HepG2 (cell line): ENCODE measurements around the gene URM1. TPM values are rescaled to one million over a fixed set of nuclear protein-coding genes. Genes with fewer than 3 reads are reported as not detected.
A peak's percentile ranks its signal among the peaks of the same experiment; 100 is the strongest.

Experiments
- AKAP8 ChIP-seq: sonication (generic); formaldehyde crosslinking; IDR thresholded peaks from 2 replicates; pipeline ENCODE4 v1.5.1; 2020; ENCODE audit warnings: mild to moderate bottlenecking, missing genetic modification reagents
- CEBPG ChIP-seq: IDR thresholded peaks from 2 replicates; pipeline ENCODE4 v1.6.1; 2016
- CHD4 ChIP-seq: fragments of 200-600 bp; sonication (generic); IDR thresholded peaks from 2 replicates; pipeline ENCODE4 v1.7.0; 2017; ENCODE audit warnings: mild to moderate bottlenecking, low read length, borderline replicate concordance
- KDM4B ChIP-seq: sonication (generic); formaldehyde crosslinking; IDR thresholded peaks from 2 replicates; pipeline ENCODE4 v1.4.0; 2020; ENCODE audit warnings: missing genetic modification reagents
- MTA1 ChIP-seq: sonication (generic); formaldehyde crosslinking; IDR thresholded peaks from 2 replicates; pipeline ENCODE4 v1.4.0; 2020; ENCODE audit warnings: missing genetic modification reagents, mild to moderate bottlenecking, borderline replicate concordance
- SALL1 ChIP-seq: sonication (generic); formaldehyde crosslinking; IDR thresholded peaks from 2 replicates; pipeline ENCODE4 v1.8.0; 2022; ENCODE audit warnings: mild to moderate bottlenecking, missing genetic modification reagents
- XRCC5 ChIP-seq: fragments of 200-400 bp; formaldehyde crosslinking; optimal IDR thresholded peaks from 2 replicates; pipeline ENCODE3; 2017; ENCODE audit warnings: mild to moderate bottlenecking, low read length
- ZFX ChIP-seq: sonication (generic); formaldehyde crosslinking; IDR thresholded peaks from 2 replicates; pipeline ENCODE4 v1.4.0; 2020; ENCODE audit warnings: mild to moderate bottlenecking, low read depth, missing genetic modification reagents, moderate library complexity
- ZNF292 ChIP-seq: sonication (generic); formaldehyde crosslinking; IDR thresholded peaks from 2 replicates; pipeline ENCODE4 v1.8.1; 2022; ENCODE audit warnings: mild to moderate bottlenecking, low read depth, missing genetic modification reagents, borderline replicate concordance
- ZNF331 ChIP-seq: sonication (generic); formaldehyde crosslinking; IDR thresholded peaks from 2 replicates; pipeline ENCODE4 v1.4.0; 2020; ENCODE audit warnings: missing genetic modification reagents
- ZNF350 ChIP-seq: sonication (generic); formaldehyde crosslinking; IDR thresholded peaks from 2 replicates; pipeline ENCODE4 v1.4.0; 2020; ENCODE audit warnings: mild to moderate bottlenecking, low read depth, missing genetic modification reagents, borderline replicate concordance
- polyA plus RNA-seq, 8 experiments: library from polyadenylated mRNA; depleted of rRNA in 3 of 8; stranded (reverse) in 7 of 8; unstranded in 1 of 8; fragments of >200 nt; fragmentation: Illumina TruSeq in 4 of 8; extraction: Trizol in 4 of 8; gene quantifications; 2 replicates each; pipeline versions ENCODE4 v1.2.1 to v1.2.3, GENCODE V29; 2011 to 2016; ENCODE audit warnings: low read depth in 4 of 8, missing spikeins in 1 of 8, mixed read lengths in 1 of 8; ENCODE audit not compliant: insufficient read depth in 1 of 8
- total RNA-seq, 5 experiments: library from RNA; depleted of rRNA; stranded (reverse); fragments of >200 nt; fragmentation: Illumina TruSeq; extraction: Trizol; gene quantifications; 2 replicates each; pipeline ENCODE4 v1.2.3, GENCODE V29; 2016; ENCODE audit warnings: low read depth in 1 of 5
- TF ChIP-seq, protein P1 (sequence below): sonication (generic); formaldehyde crosslinking; IDR thresholded peaks from 2 replicates; pipeline ENCODE4 v1.4.0; 2020; ENCODE audit warnings: mild to moderate bottlenecking, missing genetic modification reagents, borderline replicate concordance
- TF ChIP-seq, protein P2 (sequence below): sonication (generic); formaldehyde crosslinking; conservative IDR thresholded peaks from 2 replicates; pipeline ENCODE4 v1.4.0; 2020; ENCODE audit warnings: mild to moderate bottlenecking, missing genetic modification reagents, moderate library complexity
- TF ChIP-seq, protein P3 (sequence below): sonication (generic); formaldehyde crosslinking; IDR thresholded peaks from 2 replicates; pipeline ENCODE4 v1.4.0; 2020; ENCODE audit warnings: mild to moderate bottlenecking, low read depth, missing genetic modification reagents
- TF ChIP-seq, protein P4 (sequence below): IDR thresholded peaks from 2 replicates; pipeline ENCODE4 v1.4.0; 2020; ENCODE audit warnings: mild to moderate bottlenecking, missing genetic modification reagents

Gene URM1
- total and polyA plus RNA-seq, 2 of the 13 experiments (the other 11 are each of a cell fraction or from before 2014, with no cell fraction given) = 37.1 to 41.3 TPM

DNA sequence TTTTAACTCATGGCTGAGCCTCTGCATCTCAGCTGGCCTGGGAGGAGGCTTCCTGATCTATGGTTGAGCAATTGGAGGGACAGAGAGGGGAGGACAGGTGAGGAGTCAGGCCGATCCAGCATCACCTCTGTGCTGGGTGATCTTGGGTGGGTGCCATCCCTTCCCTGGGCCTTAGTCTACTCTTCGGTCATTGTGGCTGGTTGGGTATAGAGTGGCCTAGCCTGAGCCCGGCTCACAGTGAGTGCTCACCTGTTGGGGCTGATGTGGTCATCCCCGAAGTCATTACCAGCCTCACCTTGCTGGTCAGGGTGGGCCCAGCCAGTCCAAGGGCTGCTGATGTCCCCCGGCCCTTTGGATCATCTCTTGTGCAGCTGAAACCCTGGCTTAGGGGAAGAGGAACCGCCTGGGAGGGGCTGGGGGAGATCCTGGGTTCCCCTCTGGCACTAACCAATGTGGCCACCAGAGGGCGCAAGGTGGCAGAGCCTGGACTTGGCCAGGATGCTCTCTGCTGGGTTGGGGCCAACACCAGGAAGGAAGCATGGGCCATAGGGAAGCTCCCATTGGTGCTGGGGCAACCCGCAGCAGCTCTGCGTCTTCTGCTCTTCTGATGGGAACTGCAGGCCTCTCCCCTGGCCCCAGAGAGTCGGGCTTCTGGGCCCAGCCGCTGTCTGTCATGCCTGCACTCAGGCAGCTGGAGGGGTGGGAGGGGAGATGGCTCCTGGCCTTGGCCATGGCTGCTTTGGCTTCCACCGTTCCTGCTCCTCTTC, 67.4 kb downstream of the URM1 start (continued):
- TF ChIP-seq AKAP8 (CRISPR knock-in tag) = no peak
- peak; percentile 42; the same call in 1 of the 2 replicates for TF ChIP-seq MTA1 (CRISPR knock-in tag)
- TF ChIP-seq CEBPG (CRISPR knock-in tag) = peak; percentile 14; the same call in 1 of the 2 replicates
- TF ChIP-seq, protein P1, sequence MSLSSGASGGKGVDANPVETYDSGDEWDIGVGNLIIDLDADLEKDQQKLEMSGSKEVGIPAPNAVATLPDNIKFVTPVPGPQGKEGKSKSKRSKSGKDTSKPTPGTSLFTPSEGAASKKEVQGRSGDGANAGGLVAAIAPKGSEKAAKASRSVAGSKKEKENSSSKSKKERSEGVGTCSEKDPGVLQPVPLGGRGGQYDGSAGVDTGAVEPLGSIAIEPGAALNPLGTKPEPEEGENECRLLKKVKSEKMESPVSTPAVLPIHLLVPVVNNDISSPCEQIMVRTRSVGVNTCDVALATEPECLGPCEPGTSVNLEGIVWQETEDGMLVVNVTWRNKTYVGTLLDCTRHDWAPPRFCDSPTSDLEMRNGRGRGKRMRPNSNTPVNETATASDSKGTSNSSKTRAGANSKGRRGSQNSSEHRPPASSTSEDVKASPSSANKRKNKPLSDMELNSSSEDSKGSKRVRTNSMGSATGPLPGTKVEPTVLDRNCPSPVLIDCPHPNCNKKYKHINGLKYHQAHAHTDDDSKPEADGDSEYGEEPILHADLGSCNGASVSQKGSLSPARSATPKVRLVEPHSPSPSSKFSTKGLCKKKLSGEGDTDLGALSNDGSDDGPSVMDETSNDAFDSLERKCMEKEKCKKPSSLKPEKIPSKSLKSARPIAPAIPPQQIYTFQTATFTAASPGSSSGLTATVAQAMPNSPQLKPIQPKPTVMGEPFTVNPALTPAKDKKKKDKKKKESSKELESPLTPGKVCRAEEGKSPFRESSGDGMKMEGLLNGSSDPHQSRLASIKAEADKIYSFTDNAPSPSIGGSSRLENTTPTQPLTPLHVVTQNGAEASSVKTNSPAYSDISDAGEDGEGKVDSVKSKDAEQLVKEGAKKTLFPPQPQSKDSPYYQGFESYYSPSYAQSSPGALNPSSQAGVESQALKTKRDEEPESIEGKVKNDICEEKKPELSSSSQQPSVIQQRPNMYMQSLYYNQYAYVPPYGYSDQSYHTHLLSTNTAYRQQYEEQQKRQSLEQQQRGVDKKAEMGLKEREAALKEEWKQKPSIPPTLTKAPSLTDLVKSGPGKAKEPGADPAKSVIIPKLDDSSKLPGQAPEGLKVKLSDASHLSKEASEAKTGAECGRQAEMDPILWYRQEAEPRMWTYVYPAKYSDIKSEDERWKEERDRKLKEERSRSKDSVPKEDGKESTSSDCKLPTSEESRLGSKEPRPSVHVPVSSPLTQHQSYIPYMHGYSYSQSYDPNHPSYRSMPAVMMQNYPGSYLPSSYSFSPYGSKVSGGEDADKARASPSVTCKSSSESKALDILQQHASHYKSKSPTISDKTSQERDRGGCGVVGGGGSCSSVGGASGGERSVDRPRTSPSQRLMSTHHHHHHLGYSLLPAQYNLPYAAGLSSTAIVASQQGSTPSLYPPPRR = 0 out of 2 replicates have a peak, but pooled peaks have one; percentile 37
- peak; percentile 65; the same call in 1 of the 2 replicates for TF ChIP-seq ZNF350 (CRISPR knock-in tag)
- TF ChIP-seq ZFX (CRISPR knock-in tag) = peak; percentile 46; the same call in 1 of the 2 replicates
- TF ChIP-seq, protein P2, sequence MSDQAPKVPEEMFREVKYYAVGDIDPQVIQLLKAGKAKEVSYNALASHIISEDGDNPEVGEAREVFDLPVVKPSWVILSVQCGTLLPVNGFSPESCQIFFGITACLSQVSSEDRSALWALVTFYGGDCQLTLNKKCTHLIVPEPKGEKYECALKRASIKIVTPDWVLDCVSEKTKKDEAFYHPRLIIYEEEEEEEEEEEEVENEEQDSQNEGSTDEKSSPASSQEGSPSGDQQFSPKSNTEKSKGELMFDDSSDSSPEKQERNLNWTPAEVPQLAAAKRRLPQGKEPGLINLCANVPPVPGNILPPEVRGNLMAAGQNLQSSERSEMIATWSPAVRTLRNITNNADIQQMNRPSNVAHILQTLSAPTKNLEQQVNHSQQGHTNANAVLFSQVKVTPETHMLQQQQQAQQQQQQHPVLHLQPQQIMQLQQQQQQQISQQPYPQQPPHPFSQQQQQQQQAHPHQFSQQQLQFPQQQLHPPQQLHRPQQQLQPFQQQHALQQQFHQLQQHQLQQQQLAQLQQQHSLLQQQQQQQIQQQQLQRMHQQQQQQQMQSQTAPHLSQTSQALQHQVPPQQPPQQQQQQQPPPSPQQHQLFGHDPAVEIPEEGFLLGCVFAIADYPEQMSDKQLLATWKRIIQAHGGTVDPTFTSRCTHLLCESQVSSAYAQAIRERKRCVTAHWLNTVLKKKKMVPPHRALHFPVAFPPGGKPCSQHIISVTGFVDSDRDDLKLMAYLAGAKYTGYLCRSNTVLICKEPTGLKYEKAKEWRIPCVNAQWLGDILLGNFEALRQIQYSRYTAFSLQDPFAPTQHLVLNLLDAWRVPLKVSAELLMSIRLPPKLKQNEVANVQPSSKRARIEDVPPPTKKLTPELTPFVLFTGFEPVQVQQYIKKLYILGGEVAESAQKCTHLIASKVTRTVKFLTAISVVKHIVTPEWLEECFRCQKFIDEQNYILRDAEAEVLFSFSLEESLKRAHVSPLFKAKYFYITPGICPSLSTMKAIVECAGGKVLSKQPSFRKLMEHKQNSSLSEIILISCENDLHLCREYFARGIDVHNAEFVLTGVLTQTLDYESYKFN (CRISPR knock-in tag) = 0 out of 2 replicates have a peak, but pooled peaks have one; percentile 17
- peak; percentile 55; the same call in 1 of the 2 replicates for TF ChIP-seq SALL1 (CRISPR knock-in tag)
- TF ChIP-seq CHD4 = no peak
- TF ChIP-seq XRCC5 = peak; percentile 88
- TF ChIP-seq KDM4B = no peak
- peak; percentile 44; the same call in 1 of the 2 replicates for TF ChIP-seq ZNF331 (CRISPR knock-in tag)
- TF ChIP-seq ZNF292 (CRISPR knock-in tag) = peak; percentile 36; the same call in 1 of the 2 replicates
- TF ChIP-seq, protein P3, sequence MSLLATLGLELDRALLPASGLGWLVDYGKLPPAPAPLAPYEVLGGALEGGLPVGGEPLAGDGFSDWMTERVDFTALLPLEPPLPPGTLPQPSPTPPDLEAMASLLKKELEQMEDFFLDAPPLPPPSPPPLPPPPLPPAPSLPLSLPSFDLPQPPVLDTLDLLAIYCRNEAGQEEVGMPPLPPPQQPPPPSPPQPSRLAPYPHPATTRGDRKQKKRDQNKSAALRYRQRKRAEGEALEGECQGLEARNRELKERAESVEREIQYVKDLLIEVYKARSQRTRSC (CRISPR knock-in tag) = no peak
- TF ChIP-seq, protein P4, sequence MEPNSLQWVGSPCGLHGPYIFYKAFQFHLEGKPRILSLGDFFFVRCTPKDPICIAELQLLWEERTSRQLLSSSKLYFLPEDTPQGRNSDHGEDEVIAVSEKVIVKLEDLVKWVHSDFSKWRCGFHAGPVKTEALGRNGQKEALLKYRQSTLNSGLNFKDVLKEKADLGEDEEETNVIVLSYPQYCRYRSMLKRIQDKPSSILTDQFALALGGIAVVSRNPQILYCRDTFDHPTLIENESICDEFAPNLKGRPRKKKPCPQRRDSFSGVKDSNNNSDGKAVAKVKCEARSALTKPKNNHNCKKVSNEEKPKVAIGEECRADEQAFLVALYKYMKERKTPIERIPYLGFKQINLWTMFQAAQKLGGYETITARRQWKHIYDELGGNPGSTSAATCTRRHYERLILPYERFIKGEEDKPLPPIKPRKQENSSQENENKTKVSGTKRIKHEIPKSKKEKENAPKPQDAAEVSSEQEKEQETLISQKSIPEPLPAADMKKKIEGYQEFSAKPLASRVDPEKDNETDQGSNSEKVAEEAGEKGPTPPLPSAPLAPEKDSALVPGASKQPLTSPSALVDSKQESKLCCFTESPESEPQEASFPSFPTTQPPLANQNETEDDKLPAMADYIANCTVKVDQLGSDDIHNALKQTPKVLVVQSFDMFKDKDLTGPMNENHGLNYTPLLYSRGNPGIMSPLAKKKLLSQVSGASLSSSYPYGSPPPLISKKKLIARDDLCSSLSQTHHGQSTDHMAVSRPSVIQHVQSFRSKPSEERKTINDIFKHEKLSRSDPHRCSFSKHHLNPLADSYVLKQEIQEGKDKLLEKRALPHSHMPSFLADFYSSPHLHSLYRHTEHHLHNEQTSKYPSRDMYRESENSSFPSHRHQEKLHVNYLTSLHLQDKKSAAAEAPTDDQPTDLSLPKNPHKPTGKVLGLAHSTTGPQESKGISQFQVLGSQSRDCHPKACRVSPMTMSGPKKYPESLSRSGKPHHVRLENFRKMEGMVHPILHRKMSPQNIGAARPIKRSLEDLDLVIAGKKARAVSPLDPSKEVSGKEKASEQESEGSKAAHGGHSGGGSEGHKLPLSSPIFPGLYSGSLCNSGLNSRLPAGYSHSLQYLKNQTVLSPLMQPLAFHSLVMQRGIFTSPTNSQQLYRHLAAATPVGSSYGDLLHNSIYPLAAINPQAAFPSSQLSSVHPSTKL (CRISPR knock-in tag) = 0 out of 2 replicates have a peak, but pooled peaks have one; percentile 26
